ENCODE data around the gene ALG9.

- TF ChIP-seq CTCF (IDR thresholded peaks at IDR 0.05; ENCODE audit: low read depth, low read length), result no peak
- no peak for TF ChIP-seq POLR2A (IDR thresholded peaks at IDR 0.05; ENCODE audit: extremely low read depth, insufficient read length)
Measured at GRCh38 chr11:111913997-111914396, 42.6 kb upstream of the ALG9 start.
